Measurements from ENCODE around the gene KDM2B.

- TF ChIP-seq EZH2 (IDR thresholded peaks at IDR 0.05) (no peak), POLR2AphosphoS5 (IDR thresholded peaks at IDR 0.05; ENCODE audit: borderline replicate concordance, low read depth, low read length) (no peak)
Observed at GRCh38 chr12:121565076-121565475, 15.7 kb downstream of the KDM2B start.

All from SK-N-MC (cell line).